ENCODE measurements around the gene PYROXD2. TPM values are rescaled to one million over a fixed set of nuclear protein-coding genes. Genes with fewer than 3 reads are reported as not detected.

PYROXD2 gene
- total and polyA plus RNA-seq, 2 of the 8 experiments (the other 6 are each of a cell fraction or from before 2014, with no cell fraction given): 3.2 to 5.4 TPM

GRCh38 chr10:98404571-98405359, 10.2 kb downstream of the PYROXD2 start (continued):
- no peak for TF ChIP-seq CHD7 (IDR thresholded peaks at IDR 0.05; ENCODE audit: insufficient replicate concordance, low read length)

All from H1 (cell line).